AG08395 (cell line): ENCODE results near the gene DPF3.
A peak's percentile ranks its signal among the peaks of the same experiment; 100 is the strongest.

Experiments used
- DNase-seq: peaks from one replicate; pipeline ENCODE4 v3.0.0; 2012; ENCODE audit warnings: mixed read lengths, low spot score

DPF3 gene

DNA sequence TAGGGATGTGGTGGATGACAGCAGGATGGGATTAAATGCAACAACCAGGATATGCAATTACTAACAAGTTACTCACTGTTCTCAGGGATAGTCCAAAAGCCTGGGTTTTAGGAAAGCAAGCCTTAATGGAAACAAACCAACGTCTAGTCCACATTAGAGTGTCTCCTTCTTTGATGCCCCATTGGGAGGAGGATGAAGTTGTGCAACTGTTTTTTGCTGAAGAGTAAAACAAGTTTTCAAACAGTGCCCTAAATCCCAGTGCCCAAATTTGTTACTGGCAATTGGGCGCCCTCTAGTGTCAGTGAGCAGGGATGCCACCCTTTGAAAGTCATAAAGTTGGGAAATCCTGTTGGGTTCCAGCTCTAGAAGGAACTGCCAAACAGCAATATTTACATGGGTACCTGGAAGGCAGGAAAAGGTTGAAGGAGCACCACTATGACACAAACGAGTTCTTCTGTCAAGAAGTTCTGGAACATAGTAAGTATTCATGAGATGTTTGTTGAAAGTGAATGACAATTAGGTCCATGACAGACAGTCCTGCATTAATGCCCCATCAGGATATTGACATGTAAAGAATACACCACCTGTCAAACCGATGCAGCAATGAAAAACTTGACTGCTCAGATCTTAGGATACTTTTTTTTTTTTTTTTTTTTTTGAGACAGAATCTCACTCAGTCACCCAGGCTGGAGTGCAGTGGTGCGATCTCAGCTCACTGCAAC, 11.1 kb upstream of the DPF3 start:
- DNase-seq = peak; percentile 69

DNA sequence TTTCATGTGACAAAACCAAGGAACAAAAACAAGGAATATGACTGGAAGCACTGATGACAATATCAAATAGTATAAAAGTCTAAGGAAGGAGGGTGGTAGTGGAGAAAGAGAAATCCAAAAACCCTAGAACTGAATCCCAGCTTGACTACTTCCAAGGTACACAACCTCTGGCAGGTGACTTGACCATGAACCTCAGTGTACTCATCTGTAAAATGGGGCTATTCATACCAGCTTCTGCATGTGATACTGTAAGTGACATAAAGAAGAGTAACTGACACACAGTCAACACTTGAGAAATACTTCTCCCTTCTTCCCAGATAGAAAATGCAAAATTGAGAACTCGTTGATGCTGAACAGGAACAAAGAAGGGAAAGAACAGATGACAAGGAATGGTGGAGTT, 10.3 kb upstream of the DPF3 start:
- DNase-seq = no peak

DNA sequence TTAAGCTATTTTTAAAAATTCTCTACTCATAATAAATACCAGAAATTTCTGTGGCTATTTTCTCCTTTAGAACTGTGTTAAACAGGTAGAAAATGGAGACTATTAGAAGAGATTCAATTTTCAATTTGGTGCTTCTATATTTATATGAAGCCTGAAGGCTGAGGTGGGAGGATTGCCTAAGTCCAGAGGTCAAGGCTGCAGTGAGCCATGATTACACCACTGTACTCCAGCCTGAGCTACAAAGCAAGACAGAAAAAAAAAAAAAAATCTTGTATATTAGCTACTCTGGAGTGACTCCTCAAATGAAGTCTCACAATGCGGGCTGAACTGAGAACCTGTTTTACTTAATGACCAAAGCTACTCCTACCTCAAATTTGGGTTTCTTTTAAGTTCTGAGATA, 9.8 kb upstream of the DPF3 start:
- no peak for DNase-seq

DNA sequence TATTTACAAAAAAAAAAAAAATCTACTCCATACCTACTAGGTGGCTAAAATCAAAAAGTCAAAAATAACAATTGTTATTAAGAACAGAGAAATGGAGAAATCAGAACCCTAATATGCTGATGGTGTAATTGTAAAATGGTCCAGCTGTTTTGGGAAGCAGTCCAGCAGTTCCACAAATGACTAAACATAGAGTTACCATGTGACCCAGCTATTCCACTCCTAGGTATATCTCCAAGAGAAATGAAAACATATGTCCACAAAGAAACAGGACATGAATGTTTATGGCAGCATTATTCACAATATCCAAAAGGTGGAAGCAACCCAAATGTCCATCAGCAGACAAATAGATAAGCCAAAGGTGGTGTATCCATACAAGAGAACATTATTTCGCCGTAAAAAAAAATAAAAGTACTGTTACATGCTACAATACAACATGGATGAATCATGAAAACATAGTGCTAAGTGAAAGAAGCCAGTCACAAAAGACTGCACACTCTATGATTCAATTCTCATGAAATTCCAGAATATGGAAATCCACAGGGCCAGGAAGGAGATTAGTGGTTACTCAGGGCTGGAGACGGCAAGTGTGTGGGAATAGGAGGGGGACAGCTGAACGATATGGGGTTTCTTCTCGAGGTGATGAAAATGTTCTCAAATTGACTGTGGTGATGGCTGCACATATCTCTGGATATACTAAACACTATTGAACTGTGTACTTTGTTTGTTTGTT, 9.1 kb upstream of the DPF3 start:
- no peak for DNase-seq

DNA sequence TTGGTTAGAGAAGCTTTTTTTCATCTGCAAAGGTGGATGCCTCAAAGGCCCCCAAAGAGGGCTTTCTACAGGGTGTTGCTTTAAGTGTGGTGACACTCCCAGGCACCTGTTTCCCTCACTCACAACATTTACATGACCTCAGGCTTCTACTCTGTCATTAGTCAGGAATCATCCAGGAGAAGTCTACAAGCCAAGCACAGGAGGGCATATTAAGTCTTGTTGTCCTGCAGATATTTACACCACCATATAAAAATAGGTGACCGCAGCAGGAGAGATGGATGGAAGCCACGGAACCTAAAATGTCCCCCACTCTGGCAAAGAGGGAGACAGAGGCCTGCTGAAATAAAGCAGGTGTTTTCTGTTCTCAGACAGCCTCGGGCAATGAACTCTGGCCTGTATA, 7.5 kb upstream of the DPF3 start:
- DNase-seq = no peak

DNA sequence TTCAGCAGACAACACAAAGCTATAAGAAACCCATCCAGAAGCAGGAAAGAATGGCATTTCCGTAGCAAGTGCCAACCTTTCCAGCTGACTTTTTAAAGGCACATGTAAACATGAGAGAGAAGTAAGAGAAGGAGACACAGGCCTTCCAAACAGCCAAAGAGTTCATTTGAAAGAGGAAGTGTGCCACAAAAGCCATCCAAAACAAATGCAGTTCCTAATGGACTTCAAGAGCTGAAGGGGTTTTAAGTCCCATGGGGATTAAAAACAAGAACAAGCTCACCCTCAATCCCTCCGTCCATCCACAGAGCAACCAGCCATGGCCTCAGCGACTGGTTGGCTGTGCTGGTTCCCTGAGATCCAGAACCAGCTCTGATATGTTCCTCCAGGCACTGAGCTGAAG, 4.5 kb upstream of the DPF3 start:
- DNase-seq = no peak

DNA sequence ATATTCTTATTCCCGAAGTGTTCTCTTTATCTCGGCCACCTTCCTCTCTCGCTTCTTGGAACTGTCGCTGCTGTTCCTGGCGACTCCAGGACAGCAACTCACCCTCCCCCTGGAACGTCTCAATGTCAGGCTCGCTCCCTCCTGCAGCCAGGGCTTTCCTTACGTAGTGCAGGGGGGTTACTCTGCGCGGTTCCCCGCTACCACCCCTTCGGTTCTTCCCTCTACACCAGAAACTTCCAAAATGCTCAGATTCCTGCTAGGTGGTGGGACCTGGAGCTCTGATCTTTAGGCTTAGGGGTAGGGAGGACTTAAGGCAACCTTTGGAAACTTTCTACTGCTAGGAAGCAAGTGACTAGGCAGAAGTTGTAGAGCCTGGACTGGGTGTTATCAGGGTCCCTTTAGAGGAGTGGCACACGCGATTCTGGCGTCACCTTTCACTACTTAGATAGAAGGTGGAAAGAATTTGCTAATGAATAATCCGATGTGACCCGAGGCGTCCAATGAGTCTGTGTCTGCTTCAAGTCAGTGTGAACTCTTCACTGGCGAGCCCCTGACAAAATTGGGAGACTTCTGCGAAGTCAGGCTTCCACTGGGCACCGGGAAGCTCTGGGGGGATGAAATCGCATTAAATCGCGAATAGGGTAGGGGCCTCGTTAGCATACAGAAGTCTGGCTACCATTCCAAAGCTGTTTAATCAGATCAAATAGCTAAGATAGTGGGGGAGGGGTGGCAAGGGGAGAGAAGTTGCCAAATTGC, 900 bp upstream of the DPF3 start:
- DNase-seq = no peak

DNA sequence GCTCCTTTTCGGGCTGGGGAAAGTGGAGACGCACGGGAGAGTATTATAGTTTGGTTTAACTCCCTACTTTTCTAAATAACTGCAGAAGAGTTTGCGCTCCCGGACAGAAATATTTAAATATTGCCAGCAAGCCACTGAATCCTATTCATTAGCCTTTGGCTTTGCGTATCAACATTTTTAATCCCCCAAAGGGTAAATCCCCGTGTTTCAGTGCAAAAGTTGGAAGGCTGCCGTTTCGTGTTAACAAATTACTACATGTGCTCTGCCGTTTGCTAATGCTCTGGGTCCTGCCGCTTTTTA, 372 bp upstream of the DPF3 start:
- DNase-seq = no peak

DNA sequence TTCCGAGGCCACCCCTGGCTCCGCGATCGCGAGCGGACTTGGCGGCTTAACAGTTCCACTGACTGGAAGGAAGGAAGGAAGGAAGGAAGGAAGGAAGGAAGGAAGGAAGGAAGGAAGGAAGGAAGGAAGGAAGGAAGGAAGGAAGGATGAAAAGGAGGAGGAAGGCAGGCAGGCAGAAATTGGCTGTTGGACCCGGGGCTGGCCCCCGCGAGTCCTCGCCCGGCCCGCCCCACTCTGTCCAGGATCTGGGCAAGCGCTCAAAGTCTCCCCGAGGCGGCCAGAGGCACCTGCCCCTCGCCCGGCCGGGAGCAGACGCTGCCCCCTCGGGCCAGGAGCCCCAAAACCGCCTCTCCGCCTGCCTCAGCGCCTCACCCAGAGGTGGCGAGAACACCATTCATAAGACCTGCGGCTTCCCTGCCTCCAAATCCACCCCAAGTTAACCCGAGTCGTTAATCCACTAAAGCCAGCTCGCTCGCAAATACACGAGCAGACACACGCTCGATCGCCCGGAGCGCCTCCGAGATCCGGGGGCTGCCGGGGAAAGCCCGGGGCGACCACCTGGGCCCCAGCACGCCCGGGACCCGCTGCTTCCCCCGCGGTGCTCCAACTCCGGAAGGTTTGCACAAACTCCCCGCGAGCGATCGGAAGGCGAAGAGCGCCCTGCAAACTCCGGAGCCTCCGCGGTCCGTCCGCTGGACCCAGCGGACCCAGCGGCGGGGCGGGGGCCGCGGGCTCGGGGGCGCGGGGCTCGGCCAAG, 844 bp downstream of the DPF3 start:
- DNase-seq = no peak

DNA sequence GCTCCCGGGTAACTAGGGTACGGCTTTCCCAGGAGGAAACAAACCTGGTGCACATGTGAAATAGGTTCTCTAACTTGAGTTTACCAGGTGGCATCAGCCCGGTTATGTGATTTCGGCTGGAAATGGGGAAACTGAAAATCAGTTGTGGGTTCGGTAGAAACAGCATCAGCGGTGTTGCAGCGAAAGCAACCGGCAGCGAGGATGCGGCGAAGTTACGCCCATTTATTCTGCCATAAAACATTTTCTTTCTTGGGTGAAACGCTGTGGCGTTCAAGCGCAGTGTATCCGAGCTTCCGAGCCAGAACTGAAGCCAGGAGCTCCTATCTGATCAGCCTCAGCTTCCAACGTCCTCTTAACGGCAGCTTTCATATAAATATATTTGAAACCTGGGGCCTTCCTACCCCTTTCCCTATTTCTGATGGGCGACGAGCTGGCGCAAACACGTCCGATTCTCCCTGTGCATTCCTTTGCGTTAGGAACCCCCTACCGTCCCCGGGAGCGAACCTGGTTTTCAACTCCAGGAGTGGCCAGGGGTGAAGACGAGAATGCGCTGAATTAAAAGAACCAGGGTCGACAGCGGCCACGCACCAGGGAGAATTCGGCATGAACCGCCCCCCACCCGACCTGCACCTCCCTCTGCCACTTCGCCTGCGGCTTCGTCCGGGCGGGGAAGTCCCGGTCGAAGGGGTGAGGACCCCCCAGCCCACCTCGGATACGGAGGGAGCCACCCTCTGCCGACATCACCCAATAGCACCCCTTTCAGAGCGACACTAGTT, 1.6 kb downstream of the DPF3 start:
- DNase-seq = no peak

DNA sequence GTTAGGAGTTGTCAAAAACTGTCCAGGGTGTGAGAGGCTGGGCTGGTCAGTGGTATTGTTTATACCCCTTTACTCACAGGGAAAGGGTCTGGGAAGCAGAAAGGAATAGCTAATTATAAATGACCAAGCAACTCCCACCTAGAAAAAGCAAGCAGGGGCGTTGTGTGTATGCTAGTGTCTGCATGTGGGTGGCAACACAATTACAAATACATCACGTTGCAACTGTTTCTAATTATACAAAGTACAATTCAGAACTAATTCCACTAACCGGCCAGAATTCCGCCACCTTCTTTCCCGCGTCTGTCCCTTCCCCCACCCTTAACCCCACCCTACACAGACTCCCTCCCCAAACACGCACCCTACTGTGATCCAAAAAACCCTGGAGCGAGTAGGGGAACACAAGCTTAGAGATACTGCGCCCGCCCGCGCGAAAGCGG, 2.2 kb downstream of the DPF3 start:
- DNase-seq = no peak

DNA sequence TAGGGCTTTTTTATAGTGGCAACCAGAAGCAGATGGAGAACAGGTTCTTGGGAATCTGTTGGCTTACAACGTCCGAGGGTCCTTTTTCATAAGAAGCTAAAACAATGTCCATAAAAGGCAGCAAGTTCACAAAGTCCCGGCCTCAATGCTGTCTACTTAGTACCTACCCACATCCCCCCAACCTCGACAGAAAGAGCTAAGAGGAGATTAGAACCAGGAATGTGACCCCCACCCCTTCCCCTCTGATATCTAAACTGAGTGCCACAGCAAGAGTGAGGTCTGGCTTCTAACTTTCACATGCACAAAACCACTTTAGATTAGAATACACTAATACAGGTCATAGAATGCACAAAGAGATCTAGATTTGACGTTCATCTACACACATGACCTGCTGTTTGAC, 4.5 kb downstream of the DPF3 start:
- DNase-seq = no peak

DNA sequence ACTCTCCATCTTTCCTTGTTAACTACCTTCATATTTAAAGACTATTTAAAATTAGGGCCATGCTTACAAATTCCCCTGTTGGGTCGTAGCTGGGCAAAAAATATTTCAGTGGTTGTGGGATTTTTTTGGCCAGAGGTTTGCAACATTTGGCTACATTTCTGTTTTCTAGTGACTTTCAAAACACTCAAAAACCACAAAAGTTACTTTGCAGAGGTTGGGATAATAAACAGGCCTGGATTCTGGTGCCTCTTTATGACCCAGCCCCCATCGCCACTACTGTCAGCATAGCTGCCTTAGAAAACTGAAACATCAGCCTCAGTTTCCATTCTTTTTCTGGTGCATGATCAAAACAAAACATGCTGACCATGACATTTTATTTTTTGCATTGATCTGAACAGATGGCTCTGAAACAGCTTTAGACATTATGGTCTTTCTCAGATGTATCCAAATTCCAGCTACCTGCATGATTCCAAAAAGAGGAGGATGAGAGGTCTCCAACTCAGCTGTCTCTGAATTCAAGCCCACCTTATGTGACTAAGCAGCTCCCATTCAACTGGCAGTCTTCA, 5.2 kb downstream of the DPF3 start:
- peak; percentile 31 for DNase-seq

DNA sequence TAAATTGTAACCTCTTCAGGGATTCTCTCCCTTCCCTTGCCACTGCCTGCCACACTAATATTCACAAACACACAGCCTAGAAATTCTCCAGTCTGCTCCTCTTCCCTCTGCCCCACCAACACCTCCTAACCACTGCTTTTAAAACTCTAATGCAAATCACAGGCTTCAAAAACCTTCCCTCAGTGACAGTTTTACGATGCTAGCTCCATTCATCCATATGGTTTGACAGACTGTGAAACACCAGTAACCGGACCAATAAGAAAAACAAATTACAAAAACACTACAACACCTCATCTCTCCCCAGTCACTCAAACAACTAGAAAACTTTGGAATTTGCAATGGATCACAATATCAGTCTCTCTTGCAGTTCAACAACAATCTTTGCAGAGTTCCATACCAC, 5.7 kb downstream of the DPF3 start:
- no peak for DNase-seq

DNA sequence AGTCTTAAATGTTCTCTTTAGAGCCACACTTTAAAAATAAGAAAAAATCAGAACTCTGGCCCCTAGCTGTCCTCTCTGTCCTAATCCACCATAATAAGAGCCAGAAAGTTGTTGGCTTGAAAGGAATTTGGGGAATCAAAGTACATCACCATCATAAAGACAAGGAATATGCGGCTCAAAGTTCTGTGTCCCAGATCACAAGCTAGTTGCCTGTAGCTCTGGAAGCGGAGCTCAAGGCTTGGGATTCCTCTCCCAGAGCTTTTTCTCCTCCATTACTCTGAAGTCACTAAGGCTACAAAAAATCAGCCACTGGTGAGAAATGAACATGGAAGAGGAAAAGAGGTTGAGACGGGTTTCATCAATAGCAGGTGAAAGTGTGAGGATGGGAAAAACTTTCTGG, 6.4 kb downstream of the DPF3 start:
- DNase-seq = no peak

DNA sequence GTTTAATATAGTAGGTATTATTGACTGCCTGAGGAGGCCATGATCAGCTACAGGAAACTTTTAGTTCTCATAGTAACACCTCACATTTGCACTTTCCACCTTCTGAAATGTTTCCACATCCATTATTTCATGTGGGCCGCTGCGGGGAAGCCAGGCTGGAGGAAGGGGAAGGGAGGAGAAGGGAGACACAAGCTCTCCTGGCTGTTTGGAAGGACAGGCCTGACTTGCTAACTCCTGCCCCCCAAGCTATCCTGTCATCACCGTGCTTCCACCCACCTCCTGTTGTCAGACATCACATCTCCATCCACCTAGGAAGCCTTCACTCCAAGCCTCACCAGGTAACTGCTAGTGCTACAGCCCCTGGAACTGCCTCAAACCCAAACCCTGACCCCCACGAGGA, 9.5 kb downstream of the DPF3 start:
- DNase-seq = no peak

DNA sequence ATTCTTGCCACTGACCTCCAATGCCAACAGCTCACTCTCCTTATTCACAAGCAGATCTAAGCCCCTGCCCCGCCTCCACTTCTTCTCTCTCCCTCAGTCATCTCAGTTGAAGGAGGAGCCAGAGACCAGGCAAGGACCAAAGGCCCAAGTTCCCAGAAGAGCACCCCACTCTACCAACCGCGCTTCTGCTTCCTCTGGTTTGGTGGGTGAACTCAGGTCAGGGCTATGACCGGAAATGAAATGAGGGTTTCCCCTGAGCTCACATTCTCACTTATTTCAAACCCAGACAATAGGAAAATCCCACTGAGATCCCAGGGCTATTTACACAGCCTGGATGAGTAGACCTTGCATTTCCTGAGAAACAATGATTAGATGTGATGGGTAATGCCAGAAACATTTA, 9.9 kb downstream of the DPF3 start:
- DNase-seq = no peak

DNA sequence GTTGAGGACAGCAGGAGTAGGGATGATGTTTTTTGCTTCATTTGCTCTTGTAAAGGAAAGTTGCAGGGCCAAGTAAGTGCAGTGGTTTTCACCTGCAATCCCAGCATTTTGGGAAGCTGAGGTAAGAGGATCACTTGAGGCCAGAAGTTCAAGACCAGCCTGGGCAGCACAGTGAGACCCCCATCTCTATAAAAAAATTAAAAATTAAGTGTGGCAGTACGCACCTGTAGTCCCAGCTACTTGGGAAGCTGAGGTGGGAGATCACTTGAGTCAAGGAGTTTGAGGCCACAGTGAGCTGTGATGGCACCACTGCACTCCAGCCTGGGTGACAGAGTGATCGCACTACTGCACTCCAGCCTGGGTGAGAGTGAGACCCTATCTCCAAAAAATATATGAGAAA, 10.8 kb downstream of the DPF3 start:
- no peak for DNase-seq

DNA sequence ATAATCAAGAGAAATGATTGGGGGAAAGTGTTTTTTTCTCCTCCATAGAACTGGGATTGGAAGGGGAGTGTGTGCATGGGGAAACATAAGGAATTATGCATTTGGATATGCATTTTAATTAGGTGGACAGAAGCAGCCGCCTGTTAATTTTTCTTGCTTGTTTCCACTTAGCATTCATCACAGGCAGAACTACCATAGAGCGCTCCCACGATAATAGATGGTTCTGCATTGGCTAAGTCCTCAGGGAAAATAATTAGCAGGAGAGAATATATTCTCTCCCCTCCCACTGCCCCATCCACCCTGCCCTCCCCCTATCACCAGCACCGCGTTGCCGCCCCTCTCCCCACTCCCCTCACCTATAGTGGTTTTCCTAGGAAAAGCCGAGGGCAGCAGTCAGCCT, 11.4 kb downstream of the DPF3 start:
- DNase-seq = no peak

DNA sequence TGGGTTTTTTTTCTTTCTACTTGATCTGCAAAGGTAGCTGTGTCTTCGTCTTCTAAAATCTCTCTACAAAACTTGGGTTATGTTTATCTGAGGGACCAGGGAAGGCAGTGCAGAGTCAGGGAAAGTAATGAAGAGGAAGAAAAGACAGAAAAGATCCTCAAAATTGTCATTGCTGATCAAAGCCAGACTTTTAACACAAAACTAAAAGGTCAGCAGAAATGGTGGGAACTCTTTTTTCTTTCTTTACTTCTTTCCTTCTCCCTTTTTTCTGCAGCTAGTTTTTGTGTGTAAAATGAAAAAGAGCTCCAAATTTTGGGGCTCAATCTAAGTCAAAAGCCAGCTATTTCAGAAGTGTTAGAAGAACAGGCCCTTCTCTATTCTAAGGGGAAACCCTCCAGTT, 11.9 kb downstream of the DPF3 start:
- no peak for DNase-seq

DNA sequence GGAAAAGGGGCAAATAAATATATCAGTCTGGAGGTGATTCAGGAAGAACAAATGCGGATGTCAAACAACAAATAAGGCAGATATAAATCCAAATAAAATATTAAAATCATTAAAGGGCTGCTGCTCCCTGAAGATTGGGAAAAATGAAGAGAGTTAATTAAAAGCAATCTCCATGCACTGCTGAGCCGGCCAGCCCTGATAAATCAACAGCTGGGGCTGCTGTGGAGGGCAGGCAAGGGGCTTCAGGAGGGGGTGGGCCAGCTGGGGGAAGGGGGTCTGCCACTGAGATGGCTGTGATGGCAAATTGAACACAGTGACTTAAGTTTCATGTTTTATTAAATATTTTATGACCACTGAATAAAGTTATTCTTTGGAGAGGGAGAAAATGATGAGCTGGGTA, 12.4 kb downstream of the DPF3 start:
- no peak for DNase-seq

DNA sequence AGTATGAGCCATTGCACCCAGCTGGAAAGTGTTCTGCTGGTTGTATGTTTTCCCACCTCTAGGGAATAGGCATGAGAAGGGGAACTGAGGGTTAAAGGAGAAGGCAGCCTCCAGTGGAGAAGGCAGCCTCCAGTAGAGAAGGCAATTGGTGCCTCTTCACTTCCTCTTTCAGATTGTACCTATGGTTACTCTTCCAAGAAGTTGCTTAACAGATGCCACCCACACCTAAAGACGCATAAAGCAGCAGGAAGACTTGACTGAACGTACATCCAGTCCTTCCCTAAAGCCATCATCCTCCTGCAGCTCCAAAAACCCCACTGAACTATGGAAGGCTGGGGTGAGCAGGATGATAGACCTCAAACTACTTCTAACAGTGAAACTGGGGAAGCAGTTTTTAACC, 13.1 kb downstream of the DPF3 start:
- DNase-seq = no peak
